Measurements from ENCODE around the gene PNO1. TPM values are rescaled to one million over a fixed set of nuclear protein-coding genes. Genes with fewer than 3 reads are reported as not detected.
"Not testable (repeated sequence)": the region's sequence is repeated elsewhere in the genome, so short reads cannot be mapped to it uniquely, and the experiment has no call there.

PNO1 gene
- polyA plus RNA-seq, 2 of the 4 experiments (the other 2 are of a cell fraction), result 49.0 to 63.2 TPM

DNA sequence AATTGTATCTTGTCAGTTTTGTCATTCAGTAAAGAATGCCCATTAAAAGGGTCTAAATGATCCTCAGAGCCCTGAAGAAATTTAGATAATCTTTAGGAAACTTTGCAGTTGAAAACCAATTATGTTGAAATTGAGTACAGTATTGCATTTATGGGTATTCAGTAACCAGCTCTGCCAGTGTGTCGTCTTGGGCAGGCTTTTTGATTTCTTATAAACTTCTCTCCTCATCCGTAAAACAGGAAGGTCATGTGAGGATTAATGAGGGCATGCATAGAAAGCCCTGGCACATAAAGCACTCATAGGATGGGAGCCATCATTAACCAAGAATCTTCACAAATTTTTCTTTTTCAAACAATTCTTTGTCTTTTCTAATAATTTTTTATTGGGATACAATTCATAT lies 14.8 kb downstream of the PNO1 start:
- TF ChIP-seq GATA3 (IDR thresholded peaks at IDR 0.05; ENCODE audit: borderline replicate concordance) (no peak), MAFK (IDR thresholded peaks at IDR 0.05; ENCODE audit: partially characterized antibody) (no peak), FOSL2 (IDR thresholded peaks at IDR 0.05) (no peak), FOSL2 (CRISPR knock-in tag; IDR thresholded peaks at IDR 0.05) (no peak), ESRRA (IDR thresholded peaks at IDR 0.05; ENCODE audit: borderline replicate concordance, low read length) (no peak), RCOR1 (IDR thresholded peaks at IDR 0.05; ENCODE audit: low read depth, low read length) (no peak), ZSCAN20 (CRISPR knock-in tag; IDR thresholded peaks at IDR 0.05) (no peak), HDAC2 (IDR thresholded peaks at IDR 0.05) (no peak), JUNB (IDR thresholded peaks at IDR 0.05) (no peak), ZFP36 (IDR thresholded peaks at IDR 0.05; ENCODE audit: borderline replicate concordance, partially characterized antibody) (no peak), EP300 (IDR thresholded peaks at IDR 0.05) (no peak), CEBPB (IDR thresholded peaks at IDR 0.05) (no peak), EHF (CRISPR knock-in tag; IDR thresholded peaks at IDR 0.05) (no peak), RFX5 (IDR thresholded peaks at IDR 0.05) (no peak), RNF2 (IDR thresholded peaks at IDR 0.05; ENCODE audit: borderline replicate concordance, low read depth) (no peak), NPAS2 (CRISPR knock-in tag; IDR thresholded peaks at IDR 0.05; ENCODE audit: borderline replicate concordance) (no peak), FOXS1 (CRISPR knock-in tag; IDR thresholded peaks at IDR 0.05) (no peak), HOXB13 (CRISPR knock-in tag; IDR thresholded peaks at IDR 0.05; ENCODE audit: low read depth) (no peak)
- TF ChIP-seq, protein P1, sequence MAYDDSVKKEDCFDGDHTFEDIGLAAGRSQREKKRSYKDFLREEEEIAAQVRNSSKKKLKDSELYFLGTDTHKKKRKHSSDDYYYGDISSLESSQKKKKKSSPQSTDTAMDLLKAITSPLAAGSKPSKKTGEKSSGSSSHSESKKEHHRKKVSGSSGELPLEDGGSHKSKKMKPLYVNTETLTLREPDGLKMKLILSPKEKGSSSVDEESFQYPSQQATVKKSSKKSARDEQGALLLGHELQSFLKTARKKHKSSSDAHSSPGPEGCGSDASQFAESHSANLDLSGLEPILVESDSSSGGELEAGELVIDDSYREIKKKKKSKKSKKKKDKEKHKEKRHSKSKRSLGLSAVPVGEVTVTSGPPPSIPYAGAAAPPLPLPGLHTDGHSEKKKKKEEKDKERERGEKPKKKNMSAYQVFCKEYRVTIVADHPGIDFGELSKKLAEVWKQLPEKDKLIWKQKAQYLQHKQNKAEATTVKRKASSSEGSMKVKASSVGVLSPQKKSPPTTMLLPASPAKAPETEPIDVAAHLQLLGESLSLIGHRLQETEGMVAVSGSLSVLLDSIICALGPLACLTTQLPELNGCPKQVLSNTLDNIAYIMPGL (CRISPR knock-in tag; IDR thresholded peaks at IDR 0.05; ENCODE audit: borderline replicate concordance), result no peak
- TF ChIP-seq, protein P2, sequence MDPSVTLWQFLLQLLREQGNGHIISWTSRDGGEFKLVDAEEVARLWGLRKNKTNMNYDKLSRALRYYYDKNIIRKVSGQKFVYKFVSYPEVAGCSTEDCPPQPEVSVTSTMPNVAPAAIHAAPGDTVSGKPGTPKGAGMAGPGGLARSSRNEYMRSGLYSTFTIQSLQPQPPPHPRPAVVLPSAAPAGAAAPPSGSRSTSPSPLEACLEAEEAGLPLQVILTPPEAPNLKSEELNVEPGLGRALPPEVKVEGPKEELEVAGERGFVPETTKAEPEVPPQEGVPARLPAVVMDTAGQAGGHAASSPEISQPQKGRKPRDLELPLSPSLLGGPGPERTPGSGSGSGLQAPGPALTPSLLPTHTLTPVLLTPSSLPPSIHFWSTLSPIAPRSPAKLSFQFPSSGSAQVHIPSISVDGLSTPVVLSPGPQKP (IDR thresholded peaks at IDR 0.05; ENCODE audit: low read depth, low read length), result no peak
- TF ChIP-seq, protein P3, sequence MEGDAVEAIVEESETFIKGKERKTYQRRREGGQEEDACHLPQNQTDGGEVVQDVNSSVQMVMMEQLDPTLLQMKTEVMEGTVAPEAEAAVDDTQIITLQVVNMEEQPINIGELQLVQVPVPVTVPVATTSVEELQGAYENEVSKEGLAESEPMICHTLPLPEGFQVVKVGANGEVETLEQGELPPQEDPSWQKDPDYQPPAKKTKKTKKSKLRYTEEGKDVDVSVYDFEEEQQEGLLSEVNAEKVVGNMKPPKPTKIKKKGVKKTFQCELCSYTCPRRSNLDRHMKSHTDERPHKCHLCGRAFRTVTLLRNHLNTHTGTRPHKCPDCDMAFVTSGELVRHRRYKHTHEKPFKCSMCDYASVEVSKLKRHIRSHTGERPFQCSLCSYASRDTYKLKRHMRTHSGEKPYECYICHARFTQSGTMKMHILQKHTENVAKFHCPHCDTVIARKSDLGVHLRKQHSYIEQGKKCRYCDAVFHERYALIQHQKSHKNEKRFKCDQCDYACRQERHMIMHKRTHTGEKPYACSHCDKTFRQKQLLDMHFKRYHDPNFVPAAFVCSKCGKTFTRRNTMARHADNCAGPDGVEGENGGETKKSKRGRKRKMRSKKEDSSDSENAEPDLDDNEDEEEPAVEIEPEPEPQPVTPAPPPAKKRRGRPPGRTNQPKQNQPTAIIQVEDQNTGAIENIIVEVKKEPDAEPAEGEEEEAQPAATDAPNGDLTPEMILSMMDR (IDR thresholded peaks at IDR 0.05), result no peak
- no peaks in the 10 kb centered on the region for H3K4me1 ChIP-seq
- DNase-seq (ENCODE audit: low read depth in 1 of 2, low spot score in 1 of 2) (no peak), FAIRE-seq (no peak), ATAC-seq (no peak)
- no peaks in the 10 kb centered on the region for H3K9me3 ChIP-seq
- CTCF ChIA-PET, result interaction anchor here (1.2 to 1.5 kb wide), 2 partner anchors 11 to 24 kb away, joined by 4 read pairs; no protein-coding TSS in a partner anchor
- POLR2A ChIA-PET, result no interaction called here
- H3K4me2 ChIP-seq, result no peak overlapping the region
- 91% methylated on average over 2 of the region's 2 CpGs for WGBS (ENCODE audit: missing lambda C conversion rate)
- H3K27ac ChIP-seq, result no peak overlapping the region
- H3K4me3 ChIP-seq, result no peak overlapping the region

DNA sequence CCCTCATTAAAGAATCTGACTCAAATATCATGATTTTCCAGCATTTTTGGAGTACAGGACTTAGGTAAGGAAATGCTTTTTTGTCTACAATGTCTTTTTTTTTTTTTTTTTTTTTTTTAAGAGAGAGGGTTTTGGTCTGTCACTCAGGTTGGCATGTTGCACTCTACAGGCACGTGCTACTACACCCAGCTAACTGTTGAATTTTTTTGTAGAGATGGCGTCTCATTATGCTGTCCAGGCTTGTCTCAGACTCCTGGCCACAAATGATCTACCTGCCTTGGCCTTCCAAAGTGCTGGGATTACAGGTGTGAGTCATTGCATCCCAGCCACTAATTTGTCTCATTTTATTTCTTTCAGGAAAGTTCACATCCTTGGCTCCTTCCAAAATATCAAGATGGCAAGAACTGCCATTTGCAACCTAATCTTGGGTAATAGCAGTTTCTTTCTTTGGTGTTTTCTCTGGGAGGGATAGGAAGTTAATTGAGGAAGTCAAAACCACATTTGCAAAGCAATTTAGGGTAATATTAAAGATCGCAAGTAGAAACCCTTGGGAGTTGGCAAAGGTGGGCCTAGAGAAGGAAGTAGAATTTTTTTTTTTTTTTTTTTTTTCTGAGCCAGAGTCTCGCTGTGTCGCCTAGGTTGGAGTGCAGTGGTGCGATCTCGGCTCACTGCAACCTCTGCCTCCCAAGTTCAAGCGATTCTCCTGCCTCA lies 15.5 kb downstream of the PNO1 start:
- CTCF ChIA-PET, result interaction anchor here (0.7 to 5.2 kb wide), 4 partner anchors 11 to 50 kb away, joined by 3 to 36 read pairs (median 4); no protein-coding TSS in a partner anchor
- DNase-seq (ENCODE audit: low read depth in 1 of 2, low spot score in 1 of 2) (no peak), FAIRE-seq (no peak), ATAC-seq (no peak)
- Histone ChIP-seq H3K4me2 (no peak overlapping the region), H3K9me3 (no peaks in the 10 kb centered on the region), H3K4me3 (no peak overlapping the region), H3K4me1 (no peaks in the 10 kb centered on the region), H3K27ac (no peak overlapping the region)
- TF ChIP-seq, protein P1 (CRISPR knock-in tag; IDR thresholded peaks at IDR 0.05; ENCODE audit: borderline replicate concordance), result no peak
- TF ChIP-seq CHD2 (IDR thresholded peaks at IDR 0.05; ENCODE audit: low read length, partially characterized antibody), result no peak
- no peak for TF ChIP-seq ZC3H11A (IDR thresholded peaks at IDR 0.05)
- no peak for TF ChIP-seq RARB (CRISPR knock-in tag; IDR thresholded peaks at IDR 0.05)
- WGBS (ENCODE audit: missing lambda C conversion rate), result 92% methylated on average over 8 of the region's 8 CpGs
- POLR2A ChIA-PET, result interaction anchor here (0.7 kb wide), 1 partner anchor 9 kb away, joined by 6 read pairs; no protein-coding TSS in a partner anchor

DNA sequence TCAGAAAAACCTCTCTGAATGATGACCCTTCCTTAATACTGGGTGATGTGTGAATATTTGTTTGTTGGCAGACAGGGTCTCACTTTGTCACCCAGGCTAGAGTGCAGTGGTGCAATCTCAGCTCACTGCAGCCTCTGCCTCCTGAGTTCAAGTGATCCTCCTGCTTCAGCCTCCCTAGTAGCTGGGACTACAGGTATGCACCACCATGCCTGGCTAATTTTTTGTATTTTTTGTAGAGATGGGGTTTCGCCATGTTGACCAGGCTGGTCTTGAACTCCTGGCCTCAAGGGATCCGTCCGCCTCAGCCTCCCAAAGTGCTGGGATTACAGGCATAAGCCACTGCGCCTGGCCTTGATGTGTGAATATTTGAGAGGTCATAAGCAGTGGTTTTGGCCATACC lies 17.5 kb downstream of the PNO1 start:
- H3K9me3 ChIP-seq; FAIRE-seq; H3K4me3 ChIP-seq; DNase-seq (ENCODE audit: low read depth in 1 of 2, low spot score in 1 of 2); H3K4me2 ChIP-seq; H3K4me1 ChIP-seq; H3K27ac ChIP-seq; ATAC-seq: not testable (repeated sequence)
- WGBS (ENCODE audit: missing lambda C conversion rate), result 99% methylated on average over 4 of the region's 4 CpGs
- ChIA-PET POLR2A (interaction anchor here (0.6 kb wide), 1 partner anchor 74 kb away, joined by 3 read pairs; no protein-coding TSS in a partner anchor), CTCF (interaction anchor here (0.8 to 5.2 kb wide), 5 partner anchors 8 to 108 kb away, joined by 3 to 36 read pairs (median 9); no protein-coding TSS in a partner anchor)

All from A549 (cell line).